HG03108 (cell line): ENCODE results near the gene CYB5R4.
"Not testable (repeated sequence)": the region's sequence is repeated elsewhere in the genome, so short reads cannot be mapped to it uniquely, and the experiment has no call there.

ENCODE experiments used
- ATAC-seq: cut with Tn5 transposase; IDR thresholded peaks from one replicate; pipeline ENCODE4 v1.9.1; 2021; ENCODE audit warnings: moderate library complexity; ENCODE audit not compliant: unreplicated experiment

CYB5R4 gene

GRCh38 chr6:83907623-83908390 lies 48.3 kb downstream of the CYB5R4 start:
- ATAC-seq, result not testable (repeated sequence)

- ATAC-seq, result no peak
Measured at GRCh38 chr6:83908813-83909212, 49.3 kb downstream of the CYB5R4 start.

GRCh38 chr6:83911278-83911677 lies 51.8 kb downstream of the CYB5R4 start:
- ATAC-seq, result no peak

GRCh38 chr6:83914953-83915352 lies 55.5 kb downstream of the CYB5R4 start:
- ATAC-seq, result no peak

- ATAC-seq, result no peak
Measured at GRCh38 chr6:83917001-83917400, 57.5 kb downstream of the CYB5R4 start.

GRCh38 chr6:83920017-83920416 lies 60.5 kb downstream of the CYB5R4 start:
- no peak for ATAC-seq

- no peak for ATAC-seq
Measured at GRCh38 chr6:83921315-83921714, 61.8 kb downstream of the CYB5R4 start.

GRCh38 chr6:83927470-83927869 lies 68.0 kb downstream of the CYB5R4 start:
- ATAC-seq, result no peak

GRCh38 chr6:83928286-83928685 lies 68.8 kb downstream of the CYB5R4 start:
- no peak for ATAC-seq

- ATAC-seq, result not testable (repeated sequence)
Measured at GRCh38 chr6:83946201-83946833, 86.8 kb downstream of the CYB5R4 start.

- not testable (repeated sequence) for ATAC-seq
Measured at GRCh38 chr6:83947983-83948382, 88.5 kb downstream of the CYB5R4 start.

- no peak for ATAC-seq
Measured at GRCh38 chr6:83948851-83949250, 89.4 kb downstream of the CYB5R4 start.

GRCh38 chr6:83951423-83951822 lies 91.9 kb downstream of the CYB5R4 start:
- not testable (repeated sequence) for ATAC-seq

GRCh38 chr6:83952830-83953229 lies 93.3 kb downstream of the CYB5R4 start:
- no peak for ATAC-seq

- ATAC-seq, result no peak
Measured at GRCh38 chr6:83954371-83954770, 94.9 kb downstream of the CYB5R4 start.

GRCh38 chr6:83958241-83958685 lies 98.8 kb downstream of the CYB5R4 start:
- ATAC-seq, result no peak

- peak; percentile 29 for ATAC-seq
Measured at GRCh38 chr6:83960664-83961063, 101.2 kb downstream of the CYB5R4 start.

- ATAC-seq, result peak; percentile 84
Measured at GRCh38 chr6:83962582-83962981, 103.1 kb downstream of the CYB5R4 start.

- no peak for ATAC-seq
Measured at GRCh38 chr6:83966539-83966938, 107.0 kb downstream of the CYB5R4 start.

GRCh38 chr6:83970582-83970981 lies 111.1 kb downstream of the CYB5R4 start:
- ATAC-seq, result no peak

GRCh38 chr6:83974409-83975050 lies 115.0 kb downstream of the CYB5R4 start:
- ATAC-seq, result no peak
